Bronchial epithelial cell (primary cell): ENCODE measurements around the gene NLN. TPM values are rescaled to one million over a fixed set of nuclear protein-coding genes. Genes with fewer than 3 reads are reported as not detected.

Experiments
- DNase-seq: peaks from one replicate; pipeline ENCODE4 v3.0.0-alpha.2; 2010; ENCODE audit warnings: low read depth
- FAIRE-seq: peaks from 2 replicates; lab custom pipeline; 2011; peaks lifted over from hg19 to GRCh38; lab: Jason Lieb, UNC
- H3K27me3 ChIP-seq: 2 replicates; pipeline ENCODE4 v1.5.1; 2011; ENCODE audit warnings: low read length; ENCODE audit not compliant: control insufficient read depth, insufficient read depth
- H3K36me3 ChIP-seq: 2 replicates; pipeline ENCODE4 v1.5.1; 2011; ENCODE audit warnings: low read length; ENCODE audit not compliant: control insufficient read depth, insufficient read depth
- H3K4me3 ChIP-seq: 2 replicates; pipeline ENCODE4 v1.5.1; 2011; ENCODE audit warnings: mild to moderate bottlenecking, low read depth, low read length, control low read depth
- total RNA-seq: library from RNA; depleted of rRNA; stranded (reverse); fragments of >200 nt; gene quantifications from 2 replicates; pipeline ENCODE4 v1.2.1, GENCODE V29; 2014
- TF ChIP-seq, protein P1 (sequence below): IDR thresholded peaks from 2 replicates; pipeline ENCODE4 v1.5.1; 2011; ENCODE audit warnings: mild to moderate bottlenecking, moderate library complexity, low read length, control low read depth, inconsistent platforms; ENCODE audit not compliant: insufficient read depth, severe bottlenecking

NLN gene
- total RNA-seq, 1 donor from 2014 or later: 40.3 TPM

- H3K27me3 ChIP-seq: no peaks in the 10 kb centered on the region
- DNase-seq: peak; percentile 57
- peaks cover 4% of the 10 kb centered on the region for H3K36me3 ChIP-seq
- no peak for FAIRE-seq
- TF ChIP-seq, protein P1, sequence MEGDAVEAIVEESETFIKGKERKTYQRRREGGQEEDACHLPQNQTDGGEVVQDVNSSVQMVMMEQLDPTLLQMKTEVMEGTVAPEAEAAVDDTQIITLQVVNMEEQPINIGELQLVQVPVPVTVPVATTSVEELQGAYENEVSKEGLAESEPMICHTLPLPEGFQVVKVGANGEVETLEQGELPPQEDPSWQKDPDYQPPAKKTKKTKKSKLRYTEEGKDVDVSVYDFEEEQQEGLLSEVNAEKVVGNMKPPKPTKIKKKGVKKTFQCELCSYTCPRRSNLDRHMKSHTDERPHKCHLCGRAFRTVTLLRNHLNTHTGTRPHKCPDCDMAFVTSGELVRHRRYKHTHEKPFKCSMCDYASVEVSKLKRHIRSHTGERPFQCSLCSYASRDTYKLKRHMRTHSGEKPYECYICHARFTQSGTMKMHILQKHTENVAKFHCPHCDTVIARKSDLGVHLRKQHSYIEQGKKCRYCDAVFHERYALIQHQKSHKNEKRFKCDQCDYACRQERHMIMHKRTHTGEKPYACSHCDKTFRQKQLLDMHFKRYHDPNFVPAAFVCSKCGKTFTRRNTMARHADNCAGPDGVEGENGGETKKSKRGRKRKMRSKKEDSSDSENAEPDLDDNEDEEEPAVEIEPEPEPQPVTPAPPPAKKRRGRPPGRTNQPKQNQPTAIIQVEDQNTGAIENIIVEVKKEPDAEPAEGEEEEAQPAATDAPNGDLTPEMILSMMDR: peak; percentile 30
- no peak overlapping the region for H3K4me3 ChIP-seq
Measured at GRCh38 chr5:65760504-65761275, 38.7 kb downstream of the NLN start.

GRCh38 chr5:65762234-65762633 lies 40.2 kb downstream of the NLN start:
- FAIRE-seq (no peak), DNase-seq (peak; percentile 34)
- H3K4me3 ChIP-seq: no peak overlapping the region
- peaks cover 9% of the 10 kb centered on the region for H3K36me3 ChIP-seq
- TF ChIP-seq, protein P1: no peak
- H3K27me3 ChIP-seq: no peaks in the 10 kb centered on the region

GRCh38 chr5:65765582-65765981 lies 43.6 kb downstream of the NLN start:
- FAIRE-seq (no peak), DNase-seq (no peak)
- H3K27me3 ChIP-seq: no peaks in the 10 kb centered on the region
- peaks cover 8% of the 10 kb centered on the region for H3K36me3 ChIP-seq
- TF ChIP-seq, protein P1: no peak
- no peak overlapping the region for H3K4me3 ChIP-seq

- FAIRE-seq (no peak), DNase-seq (no peak)
- TF ChIP-seq, protein P1: no peak
- Histone ChIP-seq H3K27me3 (no peaks in the 10 kb centered on the region), H3K4me3 (no peak overlapping the region), H3K36me3 (peaks cover 8% of the 10 kb centered on the region)
Measured at GRCh38 chr5:65766175-65766574, 44.2 kb downstream of the NLN start.

- Histone ChIP-seq H3K27me3 (no peaks in the 10 kb centered on the region), H3K4me3 (no peak overlapping the region), H3K36me3 (peaks cover 8% of the 10 kb centered on the region)
- DNase-seq: no peak
- FAIRE-seq: no peak
- TF ChIP-seq, protein P1: no peak
Measured at GRCh38 chr5:65766781-65767180, 44.8 kb downstream of the NLN start.
